ENCODE results near the gene APOL3. TPM values are rescaled to one million over a fixed set of nuclear protein-coding genes. Genes with fewer than 3 reads are reported as not detected.

Gene APOL3
- total and polyA plus RNA-seq, 10 of the 15 experiments (the other 5 are each of a cell fraction or from before 2014, with no cell fraction given) = 6.9 to 66.8 (median 48.5) TPM

GRCh38 chr22:36166518-36167220 is 6.1 kb upstream of the APOL3 start:
- in situ Hi-C loops (cut with MboI) (no loop called here), intact Hi-C loops (cut with micrococcal nuclease; ENCODE audit: unreplicated experiment) (no loop called here)
- no peak overlapping the region for H3K27ac ChIP-seq (ENCODE audit: control insufficient read depth, insufficient read depth)
- no peak for DNase-seq (ENCODE audit: low read depth, low spot score)
- no peak overlapping the region for H3K9ac ChIP-seq (ENCODE audit: control insufficient read depth, insufficient read depth, low read length)
- H3K4me3 ChIP-seq = no peak overlapping the region
- no peak for ATAC-seq
- H3K9me3 ChIP-seq (replicated peaks; ENCODE audit: control insufficient read depth, insufficient read depth, low read length) = no peaks in the 10 kb centered on the region; the same call in 2 of the 3 replicates
- H4K20me1 ChIP-seq (ENCODE audit: control insufficient read depth, insufficient read depth) = no peaks in the 10 kb centered on the region
- 63% methylated on average over 10 of the region's 10 CpGs for WGBS (ENCODE audit: insufficient coverage, insufficient replicate concordance, low lambda C conversion rate, missing lambda C conversion rate)
- no peaks in the 10 kb centered on the region for H3K27me3 ChIP-seq (replicated peaks in 1 of 2; ENCODE audit: control insufficient read depth in 2 of 2, insufficient read depth in 2 of 2, low read length in 1 of 2)
- peaks cover 31% of the 10 kb centered on the region for H3K4me1 ChIP-seq (ENCODE audit: control insufficient read depth, insufficient read depth, low read length)
- no TSS peak for BruUV-seq (replicated peaks)
- no peak for TF ChIP-seq FOXK2 (IDR thresholded peaks at IDR 0.05)
- no peak for TF ChIP-seq RUNX3 (IDR thresholded peaks at IDR 0.05; ENCODE audit: low read length)
- no peak for TF ChIP-seq SIX5 (IDR thresholded peaks at IDR 0.05; ENCODE audit: low read depth, low read length, severe bottlenecking)
- TF ChIP-seq FOXM1 (IDR thresholded peaks at IDR 0.05; ENCODE audit: low read depth, low read length) = no peak
- no peak for TF ChIP-seq PAX5 (IDR thresholded peaks at IDR 0.05; ENCODE audit: borderline replicate concordance, low read depth, low read length)
- TF ChIP-seq EP300 (IDR thresholded peaks at IDR 0.05; ENCODE audit: borderline replicate concordance in 1 of 2, control insufficient read depth in 1 of 2, low read depth in 2 of 2, low read length in 2 of 2) = no peak
- TF ChIP-seq ZNF217 (IDR thresholded peaks at IDR 0.05) = no peak
- TF ChIP-seq POU2F2 (IDR thresholded peaks at IDR 0.05; ENCODE audit: borderline replicate concordance, low read depth, low read length) = no peak
- TF ChIP-seq SREBF2 (IDR thresholded peaks at IDR 0.05; ENCODE audit: low read length) = no peak
- TF ChIP-seq RCOR1 (conservative IDR thresholded peaks at IDR 0.05; ENCODE audit: low read depth, low read length) = no peak
- no peak for TF ChIP-seq ZNF207 (IDR thresholded peaks at IDR 0.05; ENCODE audit: borderline replicate concordance)
- TF ChIP-seq KDM1A (IDR thresholded peaks at IDR 0.05; ENCODE audit: borderline replicate concordance) = no peak
- no peak for TF ChIP-seq CTCF (IDR thresholded peaks at IDR 0.05 in 2 of 3, conservative IDR thresholded peaks at IDR 0.05 in 1 of 3; ENCODE audit: control insufficient read depth in 2 of 3, extremely low read depth in 1 of 3, insufficient read depth in 1 of 3, low read depth in 3 of 3, low read length in 3 of 3)
- TF ChIP-seq IKZF2 (IDR thresholded peaks at IDR 0.05) = no peak
- TF ChIP-seq BMI1 (IDR thresholded peaks at IDR 0.05; ENCODE audit: borderline replicate concordance) = no peak
- TF ChIP-seq ZBTB4 (CRISPR knock-in tag; IDR thresholded peaks at IDR 0.05) = no peak
- TF ChIP-seq RFX5 (IDR thresholded peaks at IDR 0.05; ENCODE audit: low read depth, low read length) = no peak
- TF ChIP-seq RAD21 (IDR thresholded peaks at IDR 0.05; ENCODE audit: insufficient read depth, low read depth, low read length) = no peak
- no peak for TF ChIP-seq KLF5 (IDR thresholded peaks at IDR 0.05; ENCODE audit: partially characterized antibody)
- SMC1A ChIA-PET (ENCODE audit: uncharacterized antibody, unreplicated experiment) = interaction anchor here (2.1 to 10.7 kb wide), 2 partner anchors 13 to 15 kb away, joined by 9 to 154 read pairs; no protein-coding TSS in a partner anchor
- no peak overlapping the region; the same call in 1 of the 2 replicates for H2AFZ ChIP-seq (ENCODE audit: control insufficient read depth, low read depth, low read length)
- H3K79me2 ChIP-seq (ENCODE audit: control insufficient read depth, insufficient read depth, low read length) = no peaks in the 10 kb centered on the region
- RAD21 ChIA-PET (ENCODE audit: unreplicated experiment) = no interaction called here
- H3K36me3 ChIP-seq (ENCODE audit: control insufficient read depth in 2 of 2, insufficient read depth in 2 of 2, low read length in 1 of 2) = no peaks in the 10 kb centered on the region
- POLR2A ChIA-PET = no interaction called here
- CTCF ChIA-PET = interaction anchor here (0.9 to 11.9 kb wide), 3 partner anchors 10 to 22 kb away, joined by 3 to 150 read pairs (median 3); no protein-coding TSS in a partner anchor
- no peak overlapping the region for H3K4me2 ChIP-seq (ENCODE audit: control insufficient read depth, insufficient read depth)
- FAIRE-seq = no peak
